PC-9 (cell line): Measurements from ENCODE around the gene KRTAP10-1.

Experiments used
- CTCF ChIP-seq: fragments of 200-600 bp; sonication (generic); conservative IDR thresholded peaks from 2 replicates; pipeline ENCODE4 v1.6.1; 2017; ENCODE audit warnings: mixed run types, antibody characterized with exemption, mild to moderate bottlenecking, moderate library complexity
- EZH2 ChIP-seq: fragments of 200-600 bp; sonication (generic); IDR thresholded peaks from 2 replicates; pipeline ENCODE4 v1.8.0; 2017; ENCODE audit warnings: antibody characterized with exemption, low read depth

GRCh38 chr21:44539046-44539445, 949 bp downstream of the KRTAP10-1 start:
- TF ChIP-seq CTCF (no peak), EZH2 (no peak)
